ENCODE results near the gene TRAPPC12. TPM values are rescaled to one million over a fixed set of nuclear protein-coding genes. Genes with fewer than 3 reads are reported as not detected.

The TRAPPC12 gene
- total RNA-seq, 3 donors from 2014 or later = 76.9 to 102 (median 97.8) TPM

DNA sequence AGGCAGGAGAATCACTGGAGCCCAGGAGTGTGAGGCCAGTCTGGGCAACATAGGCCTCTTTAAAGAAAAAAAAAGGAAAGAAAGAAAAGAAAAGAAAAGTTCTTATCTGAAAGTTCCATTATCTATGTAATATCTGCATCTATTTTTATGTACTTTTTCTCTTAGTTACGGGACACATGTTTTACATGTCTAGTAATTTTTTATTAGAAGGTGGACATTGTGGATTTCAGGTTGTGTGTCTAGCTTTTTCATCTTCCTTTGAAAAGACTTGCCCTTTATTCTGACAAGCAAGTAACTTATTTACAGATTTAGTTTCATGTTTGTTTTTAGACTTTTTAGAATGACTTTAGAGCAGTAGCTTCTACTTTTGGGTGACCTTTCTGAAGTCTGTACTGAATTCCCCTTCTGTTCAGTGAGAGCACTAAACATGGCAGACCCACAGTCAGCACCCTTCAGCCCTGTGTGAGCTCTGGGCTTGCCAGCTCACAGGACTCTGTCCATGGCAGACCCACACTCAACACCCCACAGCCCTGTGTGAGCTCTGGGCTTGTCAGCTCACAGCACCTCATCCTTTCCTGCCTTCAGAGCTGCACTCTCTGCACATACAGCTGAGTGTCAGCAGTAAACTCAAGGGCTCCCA is 17.5 kb downstream of the TRAPPC12 start:
- ATAC-seq (no peak), DNase-seq (no peak)
- no peak overlapping the region for H3K4me3 ChIP-seq
- H3K36me3 ChIP-seq (ENCODE audit: low read depth) = no peaks in the 10 kb centered on the region
- H3K4me1 ChIP-seq (ENCODE audit: low read depth) = no peaks in the 10 kb centered on the region
- peaks cover 21% of the 10 kb centered on the region for H3K9me3 ChIP-seq
- TF ChIP-seq, protein P1, sequence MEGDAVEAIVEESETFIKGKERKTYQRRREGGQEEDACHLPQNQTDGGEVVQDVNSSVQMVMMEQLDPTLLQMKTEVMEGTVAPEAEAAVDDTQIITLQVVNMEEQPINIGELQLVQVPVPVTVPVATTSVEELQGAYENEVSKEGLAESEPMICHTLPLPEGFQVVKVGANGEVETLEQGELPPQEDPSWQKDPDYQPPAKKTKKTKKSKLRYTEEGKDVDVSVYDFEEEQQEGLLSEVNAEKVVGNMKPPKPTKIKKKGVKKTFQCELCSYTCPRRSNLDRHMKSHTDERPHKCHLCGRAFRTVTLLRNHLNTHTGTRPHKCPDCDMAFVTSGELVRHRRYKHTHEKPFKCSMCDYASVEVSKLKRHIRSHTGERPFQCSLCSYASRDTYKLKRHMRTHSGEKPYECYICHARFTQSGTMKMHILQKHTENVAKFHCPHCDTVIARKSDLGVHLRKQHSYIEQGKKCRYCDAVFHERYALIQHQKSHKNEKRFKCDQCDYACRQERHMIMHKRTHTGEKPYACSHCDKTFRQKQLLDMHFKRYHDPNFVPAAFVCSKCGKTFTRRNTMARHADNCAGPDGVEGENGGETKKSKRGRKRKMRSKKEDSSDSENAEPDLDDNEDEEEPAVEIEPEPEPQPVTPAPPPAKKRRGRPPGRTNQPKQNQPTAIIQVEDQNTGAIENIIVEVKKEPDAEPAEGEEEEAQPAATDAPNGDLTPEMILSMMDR (IDR thresholded peaks at IDR 0.05) = no peak
- intact Hi-C loops (cut with DNase I, micrococcal nuclease) = no loop called here

DNA sequence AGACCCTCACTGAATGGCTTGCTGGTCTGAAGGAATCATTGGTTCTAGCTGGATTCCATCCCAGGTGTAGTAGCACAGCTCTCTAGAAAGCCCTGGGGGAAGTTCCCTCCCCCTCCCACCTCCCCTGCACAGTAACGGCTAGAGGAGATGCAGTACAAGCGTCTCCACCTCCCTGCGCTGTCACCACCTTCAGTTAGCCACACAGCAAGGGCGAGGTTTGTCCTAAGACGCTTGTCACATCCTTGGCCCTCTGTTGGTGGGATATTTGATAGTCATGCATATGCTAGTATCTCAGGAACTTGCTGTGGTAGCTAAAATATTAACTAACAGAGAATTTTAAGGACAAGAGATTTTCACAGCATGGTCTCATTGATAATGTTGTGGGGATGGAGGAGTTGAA is 19.4 kb downstream of the TRAPPC12 start:
- DNase-seq = no peak
- H3K36me3 ChIP-seq (ENCODE audit: low read depth) = no peaks in the 10 kb centered on the region
- peaks cover 21% of the 10 kb centered on the region for H3K9me3 ChIP-seq
- no peak for ATAC-seq
- H3K4me1 ChIP-seq (ENCODE audit: low read depth) = no peaks in the 10 kb centered on the region
- TF ChIP-seq, protein P1 (IDR thresholded peaks at IDR 0.05) = no peak
- intact Hi-C loops (cut with DNase I, micrococcal nuclease) = no loop called here
- no peak overlapping the region for H3K4me3 ChIP-seq

DNA sequence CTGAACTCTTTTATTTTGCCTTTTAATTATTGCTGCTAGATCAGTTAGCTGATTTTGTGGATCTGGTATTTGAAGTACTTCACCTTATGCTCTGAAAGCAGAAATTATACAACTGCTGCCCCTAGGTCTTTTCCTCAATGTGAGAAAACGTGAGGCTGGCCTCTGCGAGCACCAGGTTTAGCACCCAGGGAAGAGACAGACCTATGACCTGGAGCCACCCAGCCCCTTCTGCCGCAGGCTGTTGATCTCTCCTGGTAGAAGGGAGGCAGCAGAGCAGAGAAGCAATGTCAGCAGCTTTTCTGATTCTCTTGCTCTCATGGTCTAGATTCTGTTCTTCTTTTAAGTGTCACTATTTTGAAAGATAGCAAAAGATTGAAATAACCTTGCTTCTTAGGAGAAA is 19.9 kb downstream of the TRAPPC12 start:
- H3K36me3 ChIP-seq (ENCODE audit: low read depth) = no peaks in the 10 kb centered on the region
- H3K4me3 ChIP-seq = no peak overlapping the region
- H3K9me3 ChIP-seq = peaks cover 21% of the 10 kb centered on the region
- intact Hi-C loops (cut with DNase I, micrococcal nuclease) = no loop called here
- ATAC-seq (no peak), DNase-seq (no peak)
- H3K4me1 ChIP-seq (ENCODE audit: low read depth) = no peaks in the 10 kb centered on the region
- TF ChIP-seq, protein P1 (IDR thresholded peaks at IDR 0.05) = no peak

DNA sequence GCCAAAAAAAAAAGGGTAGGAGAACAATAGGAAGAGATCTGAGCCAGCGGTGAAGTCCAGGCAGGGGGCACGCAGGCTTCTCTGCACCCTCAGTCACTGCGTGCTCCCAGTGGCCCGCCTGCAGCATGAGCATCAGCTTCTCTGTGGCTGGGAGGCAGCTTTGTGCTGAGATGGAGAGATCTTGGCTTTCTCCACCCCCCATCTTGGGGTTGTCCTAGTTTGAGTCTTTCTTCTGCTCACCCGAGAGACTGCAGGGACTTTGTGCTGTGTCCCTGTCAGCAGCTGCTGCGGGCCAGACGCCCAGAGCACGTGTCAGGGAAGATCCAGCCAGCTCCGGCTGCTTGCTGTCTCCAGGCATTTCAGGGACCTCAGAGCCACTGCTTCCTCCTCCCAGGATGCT is 20.3 kb downstream of the TRAPPC12 start:
- Histone ChIP-seq H3K9me3 (peaks cover 21% of the 10 kb centered on the region), H3K36me3 (ENCODE audit: low read depth) (no peaks in the 10 kb centered on the region), H3K4me1 (ENCODE audit: low read depth) (no peaks in the 10 kb centered on the region), H3K4me3 (no peak overlapping the region)
- ATAC-seq (no peak), DNase-seq (no peak)
- intact Hi-C loops (cut with DNase I, micrococcal nuclease) = no loop called here
- TF ChIP-seq, protein P1 (IDR thresholded peaks at IDR 0.05) = no peak

DNA sequence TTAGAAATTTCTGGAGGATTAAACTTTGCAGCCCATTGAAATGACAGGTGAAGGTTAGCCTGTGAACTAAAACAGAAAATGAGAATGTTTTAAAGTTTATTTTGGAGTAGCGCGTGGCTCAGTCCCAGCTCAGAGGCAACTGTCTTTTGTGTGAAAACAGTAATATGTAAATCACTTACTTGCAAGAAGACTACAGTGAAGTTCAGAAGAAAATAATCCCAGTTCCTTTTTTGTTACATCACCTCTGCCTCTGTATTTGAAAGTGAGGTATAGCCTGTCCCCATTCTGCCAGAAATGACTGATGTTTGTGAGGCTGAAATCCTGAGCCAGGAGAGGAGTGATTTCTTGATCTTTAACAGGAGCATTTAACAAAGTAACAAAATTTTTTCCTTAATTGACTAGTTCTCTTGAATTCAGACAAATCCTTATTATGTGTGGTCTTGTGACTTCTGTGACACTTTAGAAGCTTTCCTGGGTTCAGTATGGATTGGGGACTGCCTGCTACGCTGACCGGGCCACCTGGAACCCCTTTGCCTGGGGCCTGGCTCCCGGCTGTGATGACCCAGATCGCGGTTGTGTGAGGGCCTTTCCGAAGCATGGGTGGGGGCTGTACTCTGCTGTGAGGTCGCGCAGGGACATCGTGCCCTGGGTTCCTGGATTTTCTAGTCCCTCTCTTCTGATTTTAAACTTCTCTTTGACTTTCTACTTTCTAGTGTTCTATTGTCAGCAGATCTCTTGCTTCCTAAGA is 24.3 kb downstream of the TRAPPC12 start:
- intact Hi-C loops (cut with DNase I, micrococcal nuclease) = no loop called here
- Histone ChIP-seq H3K36me3 (ENCODE audit: low read depth) (no peaks in the 10 kb centered on the region), H3K9me3 (no peaks in the 10 kb centered on the region), H3K4me1 (ENCODE audit: low read depth) (no peaks in the 10 kb centered on the region), H3K4me3 (no peak overlapping the region)
- no peak for ATAC-seq
- no peak for DNase-seq
- TF ChIP-seq, protein P1 (IDR thresholded peaks at IDR 0.05) = no peak

Data from mucosa of descending colon (tissue), 3 donors.